Activated CD8-positive, alpha-beta memory T cell treated with anti-CD3 and anti-CD28 coated beads, Interleukin-2, amount 50 U/mL, for 48 hours (primary cell): Measurements from ENCODE around the gene KCNG2.
"Not testable (repeated sequence)": the region's sequence is repeated elsewhere in the genome, so short reads cannot be mapped to it uniquely, and the experiment has no call there.

Experiments
- DNase-seq: peaks from one replicate; pipeline ENCODE4 v3.0.0-alpha.2; 2020

KCNG2 gene, protein sequence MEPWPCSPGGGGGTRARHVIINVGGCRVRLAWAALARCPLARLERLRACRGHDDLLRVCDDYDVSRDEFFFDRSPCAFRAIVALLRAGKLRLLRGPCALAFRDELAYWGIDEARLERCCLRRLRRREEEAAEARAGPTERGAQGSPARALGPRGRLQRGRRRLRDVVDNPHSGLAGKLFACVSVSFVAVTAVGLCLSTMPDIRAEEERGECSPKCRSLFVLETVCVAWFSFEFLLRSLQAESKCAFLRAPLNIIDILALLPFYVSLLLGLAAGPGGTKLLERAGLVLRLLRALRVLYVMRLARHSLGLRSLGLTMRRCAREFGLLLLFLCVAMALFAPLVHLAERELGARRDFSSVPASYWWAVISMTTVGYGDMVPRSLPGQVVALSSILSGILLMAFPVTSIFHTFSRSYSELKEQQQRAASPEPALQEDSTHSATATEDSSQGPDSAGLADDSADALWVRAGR

GRCh38 chr18:79797518-79798345, at the start of gene KCNG2:
TSS of gene KCNG2 (plus strand) at chr18:79797938. CDS start at chr18:79863668, 65,730 bp downstream.
- DNase-seq: no peak

DNA sequence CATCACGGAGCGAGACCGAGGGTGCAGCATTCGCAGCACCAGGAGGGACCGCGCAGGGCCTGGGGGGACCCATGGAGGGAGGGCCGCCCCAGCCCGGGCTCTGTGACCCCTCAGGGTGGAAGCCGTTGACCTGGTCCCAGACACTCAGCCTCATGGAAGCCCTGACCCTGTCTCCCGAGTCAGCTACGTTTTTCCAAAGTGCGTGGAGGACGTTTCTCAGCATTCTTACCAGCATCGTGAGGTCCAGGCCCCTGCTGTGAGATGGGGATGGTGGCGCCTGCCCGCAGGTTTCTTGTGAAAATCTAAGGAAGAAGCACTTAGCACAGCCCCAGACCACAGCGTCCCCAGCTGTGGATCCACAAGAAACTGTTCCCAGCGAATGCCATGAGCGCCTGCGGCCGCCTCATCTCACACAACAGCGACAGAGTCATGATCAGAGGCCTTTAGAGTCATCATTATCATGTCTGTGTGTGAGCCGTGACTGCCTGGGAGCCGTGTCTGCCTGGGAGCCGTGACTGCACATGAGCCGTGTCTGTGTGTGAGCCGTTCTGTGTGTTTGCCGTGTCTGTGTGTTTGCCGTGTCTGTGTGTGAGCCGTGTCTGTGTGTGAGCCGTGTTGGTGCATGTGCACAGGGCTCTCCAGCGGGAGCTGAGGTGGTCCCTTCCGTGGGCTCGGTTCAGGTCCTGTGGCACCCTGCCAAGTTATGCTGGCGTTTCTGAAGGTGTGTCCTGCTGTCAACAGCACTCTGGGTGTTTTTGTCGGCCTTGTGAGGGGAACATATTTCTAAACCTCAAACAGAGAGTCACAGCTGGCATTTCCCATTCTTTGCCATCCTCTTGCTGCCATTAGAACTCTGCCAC, 49.2 kb upstream of the KCNG2 start:
- no peak for DNase-seq

- no peak for DNase-seq
Observed at GRCh38 chr18:79749251-79750191, 48.2 kb upstream of the KCNG2 start.

DNA sequence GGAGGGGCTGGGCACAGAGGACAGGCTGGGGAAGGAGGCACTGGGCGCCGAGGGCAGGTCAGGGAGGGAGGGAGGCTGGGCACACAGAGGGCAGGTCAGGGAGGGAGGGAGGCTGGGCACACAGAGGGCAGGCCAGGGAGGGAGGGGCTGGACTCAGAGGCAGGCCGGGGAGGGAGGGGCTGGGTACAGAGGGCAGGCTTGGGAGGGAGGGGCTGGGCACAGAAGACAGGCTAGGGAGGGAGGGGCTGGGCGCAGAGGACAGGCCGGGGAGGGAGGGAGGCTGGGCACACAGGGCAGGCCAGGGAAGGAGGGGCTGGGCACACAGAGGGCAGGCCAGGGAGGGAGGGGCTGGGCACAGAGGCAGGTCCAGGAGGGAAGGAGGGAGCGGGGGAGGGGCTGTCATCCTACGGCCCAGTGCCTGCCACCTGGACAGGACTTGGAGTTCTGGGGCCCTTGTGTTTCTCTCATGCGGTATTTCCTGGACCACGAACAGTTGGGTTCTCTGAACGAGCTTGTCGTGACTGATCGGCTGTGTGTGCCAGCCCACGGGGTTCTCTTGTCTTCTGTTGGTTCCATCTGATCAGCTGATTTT, 46.7 kb upstream of the KCNG2 start:
- no peak for DNase-seq

DNA sequence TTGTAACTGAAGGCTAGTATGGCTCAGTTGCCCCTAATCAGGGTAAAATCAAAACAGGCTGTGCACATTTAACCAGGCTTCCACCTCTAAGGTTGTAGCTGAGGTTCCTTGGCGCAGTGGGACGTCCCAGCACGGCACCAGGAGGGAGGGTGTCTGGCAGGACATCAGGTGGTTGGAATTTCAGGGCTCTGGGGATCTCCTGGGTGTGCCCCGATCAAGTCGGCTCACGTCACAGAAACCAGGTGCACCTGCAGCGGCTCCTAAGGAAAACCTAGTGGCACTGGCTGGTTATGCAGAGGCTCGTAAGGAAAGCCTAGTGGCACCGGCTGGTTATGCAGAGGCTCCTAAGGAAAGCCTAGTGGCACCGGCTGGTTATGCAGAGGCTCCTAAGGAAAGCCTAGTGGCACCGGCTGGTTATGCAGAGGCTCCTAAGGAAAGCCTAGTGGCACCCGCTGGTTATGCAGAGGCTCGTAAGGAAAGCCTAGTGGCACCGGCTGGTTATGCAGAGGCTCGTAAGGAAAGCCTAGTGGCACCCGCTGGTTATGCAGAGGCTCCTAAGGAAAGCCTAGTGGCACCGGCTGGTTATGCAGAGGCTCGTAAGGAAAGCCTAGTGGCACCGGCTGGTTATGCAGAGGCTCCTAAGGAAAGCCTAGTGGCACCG, 45.7 kb upstream of the KCNG2 start:
- DNase-seq: not testable (repeated sequence)

DNA sequence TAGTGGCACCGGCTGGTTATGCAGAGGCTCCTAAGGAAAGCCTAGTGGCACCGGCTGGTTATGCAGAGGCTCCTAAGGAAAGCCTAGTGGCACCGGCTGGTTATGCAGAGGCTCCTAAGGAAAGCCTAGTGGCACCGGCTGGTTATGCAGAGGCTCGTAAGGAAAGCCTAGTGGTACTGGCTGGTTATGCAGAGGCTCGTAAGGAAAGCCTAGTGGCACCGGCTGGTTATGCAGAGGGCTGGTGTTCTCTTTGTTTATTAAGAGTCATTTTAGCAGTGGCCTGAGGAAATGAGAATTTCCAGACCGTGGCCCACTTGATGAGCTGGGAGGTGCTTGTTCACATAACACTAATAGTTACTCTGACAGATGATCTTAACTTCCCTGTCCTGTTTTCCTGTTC, 44.8 kb upstream of the KCNG2 start:
- not testable (repeated sequence) for DNase-seq

DNA sequence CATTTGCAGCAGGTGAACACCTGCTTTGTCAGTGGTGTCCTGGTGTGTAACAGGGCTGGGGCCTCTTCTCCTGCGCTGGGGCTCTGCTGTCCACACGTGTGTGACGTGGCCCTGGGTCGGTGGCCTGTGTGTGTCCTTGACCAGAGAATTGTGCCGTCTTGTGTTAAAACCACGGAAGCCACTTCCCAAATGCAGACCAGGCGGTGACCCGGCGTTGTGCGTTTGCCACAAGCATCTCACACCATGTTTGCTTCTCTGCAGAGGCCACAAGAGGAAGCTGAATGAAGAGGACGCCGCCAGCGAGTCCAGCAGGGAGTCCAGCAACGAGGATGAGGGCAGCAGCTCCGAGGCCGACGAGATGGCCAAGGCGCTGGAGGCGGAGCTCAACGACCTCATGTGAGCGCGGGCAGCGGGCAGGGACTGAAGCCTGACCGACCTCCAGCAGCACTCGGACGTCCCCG, 44.3 kb upstream of the KCNG2 start:
- no peak for DNase-seq

GRCh38 chr18:79754022-79754761, 43.5 kb upstream of the KCNG2 start:
- no peak for DNase-seq

DNA sequence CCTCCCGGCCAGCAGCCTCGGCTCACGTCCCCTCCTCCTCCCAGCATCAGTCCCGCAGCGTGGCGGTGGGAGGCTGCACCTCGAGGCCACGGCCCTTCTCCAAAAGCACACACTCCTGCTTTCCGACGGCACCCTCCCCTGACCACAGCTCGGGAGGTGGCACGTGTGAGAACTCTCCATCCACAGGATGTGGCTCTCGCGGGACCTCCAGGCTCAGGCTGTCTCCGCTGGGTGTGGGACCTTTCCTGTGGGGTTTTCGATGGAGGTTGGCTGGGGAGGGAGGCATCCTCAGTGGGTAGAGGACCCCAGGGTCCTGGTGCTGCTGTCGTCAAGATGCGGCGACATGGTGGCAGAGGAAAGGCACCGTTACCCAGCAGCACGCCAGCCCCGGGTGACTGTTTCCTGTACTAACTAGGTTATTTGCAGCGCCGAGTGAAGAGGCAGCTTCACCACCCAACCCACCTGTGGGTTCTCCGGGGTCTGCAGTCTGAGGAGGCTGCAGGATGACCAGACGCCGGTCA, 42.8 kb upstream of the KCNG2 start:
- DNase-seq: no peak

GRCh38 chr18:79755496-79756142, 42.1 kb upstream of the KCNG2 start:
- DNase-seq: no peak

DNA sequence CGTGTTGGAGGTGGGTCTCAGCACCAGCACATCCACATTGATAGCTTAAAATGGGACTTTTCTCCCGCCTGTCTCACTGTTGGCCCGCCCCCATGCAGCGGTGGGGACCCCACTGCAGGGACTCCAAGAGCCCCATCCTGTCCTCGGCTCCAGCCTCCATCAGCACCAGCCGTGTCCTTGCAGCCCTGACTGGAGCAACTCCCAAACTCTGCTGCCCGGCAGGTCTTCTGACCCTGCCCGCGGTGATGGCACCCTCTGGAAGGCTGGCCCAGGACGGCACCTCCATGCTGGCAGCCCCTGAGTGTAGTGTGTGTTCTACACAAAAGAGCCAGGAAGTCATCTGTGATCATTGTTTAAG, 41.6 kb upstream of the KCNG2 start:
- no peak for DNase-seq

GRCh38 chr18:79756826-79757225, 40.9 kb upstream of the KCNG2 start:
- DNase-seq: no peak

- DNase-seq: no peak
Observed at GRCh38 chr18:79760348-79760747, 37.4 kb upstream of the KCNG2 start.

- no peak for DNase-seq
Observed at GRCh38 chr18:79760881-79761280, 36.9 kb upstream of the KCNG2 start.

DNA sequence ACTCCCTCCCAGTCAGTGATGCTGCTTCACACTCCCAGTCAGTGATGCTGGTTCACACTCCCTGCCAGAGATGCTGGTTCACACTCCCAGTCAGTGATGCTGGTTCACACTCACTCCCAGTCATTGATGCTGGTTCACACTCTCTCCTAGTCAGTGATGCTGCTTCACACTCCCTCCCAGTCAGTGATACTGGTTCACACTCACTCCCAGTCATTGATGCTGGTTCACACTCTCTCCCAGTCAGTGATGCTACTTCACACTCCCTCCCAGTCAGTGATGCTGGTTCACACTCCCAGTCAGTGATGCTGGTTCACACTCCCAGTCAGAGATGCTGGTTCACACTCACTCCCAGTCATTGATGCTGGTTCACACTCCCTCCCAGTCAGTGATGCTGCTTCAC, 34.3 kb upstream of the KCNG2 start:
- DNase-seq: no peak

DNA sequence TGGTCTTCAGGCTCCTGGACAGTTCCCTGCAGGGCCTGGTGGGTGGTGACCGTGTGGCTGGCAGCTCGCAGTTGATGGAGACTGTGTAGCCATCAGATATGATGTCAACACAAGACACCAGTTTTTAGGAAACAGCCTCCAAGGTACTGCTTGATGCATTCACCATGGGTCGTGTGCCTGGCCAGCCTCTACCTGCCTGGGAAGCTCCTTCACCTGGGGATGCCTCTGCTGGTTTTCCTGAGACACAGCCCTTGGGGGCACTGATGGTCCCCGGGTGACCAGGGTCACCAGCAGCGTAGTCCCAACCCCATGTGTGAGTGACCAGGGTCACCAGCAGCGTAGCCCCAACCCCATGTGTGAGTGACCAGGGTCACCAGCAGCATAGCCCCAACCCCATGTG, 33.6 kb upstream of the KCNG2 start:
- DNase-seq: no peak

GRCh38 chr18:79765491-79766245, 32.1 kb upstream of the KCNG2 start:
- DNase-seq: no peak

GRCh38 chr18:79766308-79766707, 31.4 kb upstream of the KCNG2 start:
- DNase-seq: no peak

DNA sequence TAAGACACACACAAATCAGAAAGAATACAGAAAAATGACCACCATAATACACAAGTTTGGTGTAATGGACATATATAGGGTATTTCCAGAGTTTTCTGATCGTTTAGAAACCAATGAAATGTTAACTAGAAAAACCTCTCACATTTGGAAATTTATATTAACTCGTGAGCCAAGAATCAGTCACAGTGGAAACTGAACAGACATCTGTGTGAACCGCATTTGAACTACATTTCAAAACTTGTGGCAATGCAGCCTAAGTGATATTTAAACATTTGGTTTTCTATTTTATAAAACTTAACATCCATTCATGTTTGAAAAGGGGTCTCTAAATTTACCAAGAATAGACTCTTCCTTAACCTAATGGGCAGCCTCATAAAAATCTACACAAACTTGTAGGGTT, 29.0 kb upstream of the KCNG2 start:
- no peak for DNase-seq
